Progenitor cell of endocrine pancreas (in vitro differentiated cells): ENCODE results near the gene NPTN. TPM values are rescaled to one million over a fixed set of nuclear protein-coding genes. Genes with fewer than 3 reads are reported as not detected.
A peak's percentile ranks its signal among the peaks of the same experiment; 100 is the strongest.

Source experiments
- DNase-seq: peaks from one replicate; pipeline ENCODE4 v3.0.0; 2021; ENCODE audit warnings: low spot score; ENCODE audit not compliant: unreplicated experiment
- H3K27ac Mint-ChIP-seq: 2 replicates; pipeline ENCODE4 v1.8.0; 2021; ENCODE audit warnings: mild to moderate bottlenecking, moderate library complexity, mixed read lengths
- H3K27me3 Mint-ChIP-seq: 2 replicates; pipeline ENCODE4 v1.8.0; 2021; ENCODE audit warnings: mixed read lengths
- H3K36me3 Mint-ChIP-seq: 2 replicates; pipeline ENCODE4 v1.8.0; 2022; ENCODE audit warnings: mixed read lengths; ENCODE audit not compliant: insufficient read depth
- H3K4me1 Mint-ChIP-seq: 2 replicates; pipeline ENCODE4 v1.8.0; 2021; ENCODE audit warnings: low read depth, mixed read lengths
- H3K4me3 Mint-ChIP-seq: 2 replicates; pipeline ENCODE4 v1.8.0; 2021; ENCODE audit warnings: low read depth, mild to moderate bottlenecking, moderate library complexity, mixed read lengths
- H3K9me3 Mint-ChIP-seq: 2 replicates; pipeline ENCODE4 v1.8.0; 2021; ENCODE audit warnings: low read depth, mixed read lengths
- long read RNA-seq: library from polyadenylated mRNA; unstranded; transcript quantifications from one replicate; pipeline ENCODE4 v2.0.0, GENCODE V29; 2020
- total RNA-seq: library from RNA; stranded (reverse); gene quantifications from 2 replicates; pipeline ENCODE4 v1.2.1, GENCODE V29; 2021
- TF ChIP-seq, protein P1 (sequence below): fragments of 200-600 bp; sonication (generic); IDR thresholded peaks from one replicate; pipeline ENCODE4 v1.5.0; 2021; ENCODE audit warnings: antibody characterized with exemption, mild to moderate bottlenecking; ENCODE audit not compliant: unreplicated experiment

The NPTN gene
- 81.1 and 89.9 TPM in 2 replicates for total RNA-seq
- long read RNA-seq, transcript NPTN-202 (8 exons, 2,817 nt), result major isoform, 5 of 10 reads
- long read RNA-seq, partial matches to known transcripts, result 2 of 10 reads
- long read RNA-seq, other reads (novel, unspliced or antisense), result 3 of 10 reads

DNA sequence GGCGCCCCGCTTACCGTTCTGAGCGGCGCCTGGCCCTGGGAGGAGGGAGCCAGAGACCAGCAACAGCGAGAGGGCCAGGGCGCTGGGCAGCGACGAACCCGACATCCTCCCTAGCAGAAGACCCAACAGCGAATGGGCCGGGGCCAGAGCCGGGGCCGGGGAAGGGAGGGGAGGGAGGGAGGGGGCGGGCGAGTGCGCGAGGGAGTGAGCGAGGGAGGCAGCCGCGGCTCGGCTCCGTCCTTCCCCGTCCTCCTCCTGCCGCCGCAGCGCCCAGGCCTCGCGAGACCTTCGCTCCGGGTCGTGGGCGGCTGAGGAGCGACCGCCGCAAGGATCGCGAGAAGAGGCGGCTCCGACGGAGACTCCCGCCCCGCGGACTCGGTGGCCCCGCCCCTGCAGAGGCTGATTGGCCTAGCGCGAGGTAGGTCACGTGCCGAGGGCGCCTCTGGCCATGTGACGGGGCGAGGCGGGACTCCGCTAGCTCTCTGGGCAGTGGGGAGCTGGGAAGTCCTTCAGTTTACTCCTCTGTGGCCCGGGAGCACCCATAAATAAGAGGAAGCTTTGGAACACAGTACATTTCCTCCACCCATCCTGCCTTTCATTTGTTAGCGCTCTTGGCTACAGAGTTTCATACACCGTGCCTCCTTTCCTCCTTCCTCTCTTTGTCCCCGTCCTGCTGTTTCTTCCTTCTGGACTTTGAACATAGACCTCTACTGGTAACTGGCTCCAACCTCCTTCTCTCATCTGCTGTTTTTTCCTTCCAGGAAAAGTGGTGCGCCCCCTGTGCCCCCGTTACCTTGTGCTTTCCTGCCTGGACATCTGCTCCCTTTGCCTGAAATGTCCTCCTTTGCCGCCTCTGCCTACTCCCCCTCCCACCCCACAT is at the start of gene NPTN:
NPTN (minus strand) TSS at position 279 of the 880 bp plus-strand sequence; CDS start at position 105, 174 bp downstream.
- peaks cover 13% of the 10 kb centered on the region for H3K27me3 Mint-ChIP-seq
- H3K4me3 Mint-ChIP-seq, result peak within 1 kb of the TSS; percentile 82
- H3K36me3 Mint-ChIP-seq, result no peaks in the 10 kb centered on the region
- TF ChIP-seq, protein P1, sequence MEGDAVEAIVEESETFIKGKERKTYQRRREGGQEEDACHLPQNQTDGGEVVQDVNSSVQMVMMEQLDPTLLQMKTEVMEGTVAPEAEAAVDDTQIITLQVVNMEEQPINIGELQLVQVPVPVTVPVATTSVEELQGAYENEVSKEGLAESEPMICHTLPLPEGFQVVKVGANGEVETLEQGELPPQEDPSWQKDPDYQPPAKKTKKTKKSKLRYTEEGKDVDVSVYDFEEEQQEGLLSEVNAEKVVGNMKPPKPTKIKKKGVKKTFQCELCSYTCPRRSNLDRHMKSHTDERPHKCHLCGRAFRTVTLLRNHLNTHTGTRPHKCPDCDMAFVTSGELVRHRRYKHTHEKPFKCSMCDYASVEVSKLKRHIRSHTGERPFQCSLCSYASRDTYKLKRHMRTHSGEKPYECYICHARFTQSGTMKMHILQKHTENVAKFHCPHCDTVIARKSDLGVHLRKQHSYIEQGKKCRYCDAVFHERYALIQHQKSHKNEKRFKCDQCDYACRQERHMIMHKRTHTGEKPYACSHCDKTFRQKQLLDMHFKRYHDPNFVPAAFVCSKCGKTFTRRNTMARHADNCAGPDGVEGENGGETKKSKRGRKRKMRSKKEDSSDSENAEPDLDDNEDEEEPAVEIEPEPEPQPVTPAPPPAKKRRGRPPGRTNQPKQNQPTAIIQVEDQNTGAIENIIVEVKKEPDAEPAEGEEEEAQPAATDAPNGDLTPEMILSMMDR, result peak; percentile 22
- H3K4me1 Mint-ChIP-seq, result peaks cover 32% of the 10 kb centered on the region
- DNase-seq, result peak; percentile 99
- H3K27ac Mint-ChIP-seq, result peak within 1 kb of the TSS; percentile 97
- no peaks in the 10 kb centered on the region for H3K9me3 Mint-ChIP-seq

DNA sequence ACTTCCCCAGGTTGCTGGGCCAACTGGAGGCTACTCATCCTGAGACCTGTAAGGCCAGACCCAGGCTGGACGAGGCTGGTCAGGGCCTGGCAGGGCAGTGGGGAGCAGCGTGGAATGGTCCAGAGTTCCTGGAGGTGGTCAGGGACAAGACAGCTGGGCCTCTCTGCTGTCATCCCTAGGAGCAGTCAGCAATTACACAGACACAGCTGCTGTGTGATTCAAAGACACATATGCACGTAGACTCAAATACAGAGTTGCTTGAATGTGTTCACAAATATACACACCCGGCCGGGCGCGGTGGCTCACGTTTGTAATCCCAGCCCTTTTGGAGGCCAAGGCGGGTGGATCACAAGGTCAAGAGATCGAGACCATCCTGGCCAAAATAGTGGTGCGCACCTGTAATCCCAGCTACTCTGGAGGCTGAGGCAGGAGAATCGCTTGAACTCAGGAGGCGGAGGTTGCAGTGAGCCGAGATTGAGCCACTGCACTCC is 49.5 kb upstream of the NPTN start:
- DNase-seq, result no peak
- H3K9me3 Mint-ChIP-seq, result no peaks in the 10 kb centered on the region
- H3K36me3 Mint-ChIP-seq, result no peaks in the 10 kb centered on the region
- peaks cover 10% of the 10 kb centered on the region for H3K27me3 Mint-ChIP-seq
- peaks cover 20% of the 10 kb centered on the region for H3K4me1 Mint-ChIP-seq
- peak overlapping the region; percentile 29 for H3K4me3 Mint-ChIP-seq
- TF ChIP-seq, protein P1, result no peak
- H3K27ac Mint-ChIP-seq, result no peak overlapping the region

DNA sequence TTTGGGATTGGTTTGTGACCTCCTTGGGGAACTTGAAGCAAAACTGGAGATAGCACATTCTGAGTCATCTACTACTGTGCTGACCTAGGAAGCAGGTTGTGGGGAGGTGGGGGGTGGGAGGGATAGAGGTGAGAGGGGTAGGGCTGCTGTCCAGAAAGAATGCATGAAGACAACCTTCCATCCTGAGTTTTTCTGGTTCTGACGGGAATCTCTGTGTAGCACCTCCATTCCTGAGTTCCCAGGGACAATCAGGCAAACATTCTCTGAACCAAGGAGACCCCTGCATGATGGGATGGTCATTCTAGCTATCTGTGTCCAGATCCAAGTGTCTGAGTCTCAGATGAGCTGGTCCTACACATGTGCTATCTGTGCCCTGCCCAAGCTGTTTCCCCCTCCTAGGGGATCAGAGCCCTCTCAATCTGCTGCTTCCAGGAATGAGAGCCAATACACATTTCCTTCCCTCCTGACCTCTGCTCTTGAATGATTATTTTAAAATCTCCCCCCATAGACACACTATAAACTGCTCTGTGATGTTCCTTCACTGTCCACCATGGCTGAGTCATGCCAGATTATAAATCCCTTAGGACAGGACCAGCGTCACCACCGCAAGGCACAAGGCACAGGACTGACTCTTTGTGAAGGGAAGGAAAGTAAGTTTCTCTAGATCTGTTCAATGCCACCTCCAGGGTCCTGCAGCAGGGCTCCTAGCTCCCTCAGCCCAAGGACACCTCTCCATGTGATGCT is 48.8 kb upstream of the NPTN start:
- Mint-ChIP-seq H3K4me3 (no peak overlapping the region), H3K36me3 (no peaks in the 10 kb centered on the region), H3K9me3 (no peaks in the 10 kb centered on the region), H3K4me1 (peaks cover 20% of the 10 kb centered on the region), H3K27ac (no peak overlapping the region), H3K27me3 (peaks cover 10% of the 10 kb centered on the region)
- DNase-seq, result no peak
- TF ChIP-seq, protein P1, result no peak

DNA sequence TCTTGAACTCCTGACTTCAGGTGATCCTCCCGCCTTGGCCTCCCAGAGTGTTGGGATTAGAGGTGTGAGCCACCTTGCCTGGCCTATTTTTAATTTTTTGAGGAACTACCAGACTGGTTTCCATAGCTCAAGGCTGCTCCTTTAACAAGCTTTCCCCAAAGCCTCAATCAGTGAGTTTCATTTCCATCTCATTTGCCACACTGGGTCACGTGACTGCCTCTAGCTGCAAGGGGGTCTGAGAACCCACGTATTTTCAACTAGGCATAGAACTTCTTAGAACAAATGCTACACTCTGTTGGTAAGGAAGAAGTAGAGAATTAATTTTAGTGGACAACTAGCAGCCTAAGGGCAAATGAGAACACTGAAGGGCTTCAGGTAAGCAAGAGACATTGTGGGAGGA is 47.9 kb upstream of the NPTN start:
- H3K9me3 Mint-ChIP-seq, result no peaks in the 10 kb centered on the region
- TF ChIP-seq, protein P1, result no peak
- no peaks in the 10 kb centered on the region for H3K36me3 Mint-ChIP-seq
- peaks cover 13% of the 10 kb centered on the region for H3K4me1 Mint-ChIP-seq
- no peak for DNase-seq
- no peak overlapping the region for H3K27ac Mint-ChIP-seq
- H3K27me3 Mint-ChIP-seq, result peaks cover 10% of the 10 kb centered on the region
- H3K4me3 Mint-ChIP-seq, result no peak overlapping the region

DNA sequence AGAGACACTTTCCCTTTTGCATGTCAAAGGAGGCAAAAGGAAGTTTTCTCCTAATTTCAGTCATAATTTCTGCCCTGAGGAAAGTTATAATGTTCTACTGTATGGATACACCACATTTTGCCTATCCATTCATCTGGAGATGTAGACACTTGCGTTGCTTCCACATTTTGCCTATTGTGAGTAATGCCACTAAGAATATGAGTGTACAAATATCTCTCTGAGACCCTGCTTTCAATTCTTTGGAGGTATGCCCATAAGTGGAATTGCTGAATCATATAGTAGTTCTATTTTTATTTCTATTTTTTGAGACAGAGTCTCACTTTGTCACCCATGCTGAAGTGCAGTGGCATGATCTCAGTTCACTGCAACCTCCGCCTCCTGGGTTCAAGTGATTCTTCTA is 47.4 kb upstream of the NPTN start:
- H3K36me3 Mint-ChIP-seq, result no peaks in the 10 kb centered on the region
- TF ChIP-seq, protein P1, result no peak
- H3K9me3 Mint-ChIP-seq, result no peaks in the 10 kb centered on the region
- H3K4me3 Mint-ChIP-seq, result no peak overlapping the region
- DNase-seq, result no peak
- H3K4me1 Mint-ChIP-seq, result peaks cover 8% of the 10 kb centered on the region
- no peak overlapping the region for H3K27ac Mint-ChIP-seq
- peaks cover 10% of the 10 kb centered on the region for H3K27me3 Mint-ChIP-seq
